Activated CD4-positive, alpha-beta T cell treated with anti-CD3 and anti-CD28 coated beads for 48 hours (primary cell): ENCODE measurements around the gene ITPK1.

ENCODE experiments used
- DNase-seq: peaks from one replicate; pipeline ENCODE4 v3.0.0-alpha.2; 2020

Gene ITPK1

DNA sequence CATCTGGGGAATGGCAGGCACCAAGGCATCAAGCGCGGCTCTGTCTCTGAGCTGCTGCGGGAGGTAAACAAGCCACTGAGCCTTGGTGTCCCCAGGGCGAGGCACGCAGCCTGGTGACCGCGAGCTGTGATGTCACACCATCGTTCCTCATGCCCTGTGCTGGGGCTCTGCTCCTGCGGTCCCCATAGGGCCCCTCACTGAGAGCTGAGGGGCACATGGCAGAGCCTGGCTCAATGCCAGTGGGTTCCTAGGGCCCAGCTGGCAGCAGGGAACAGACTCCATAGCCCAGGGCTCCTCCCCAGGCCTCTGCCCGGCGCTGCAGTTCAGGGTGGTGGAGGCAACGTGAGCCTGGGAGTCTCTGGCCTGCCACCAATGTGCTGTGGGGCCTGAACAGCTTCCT, 170.2 kb downstream of the ITPK1 start:
- DNase-seq, result no peak

DNA sequence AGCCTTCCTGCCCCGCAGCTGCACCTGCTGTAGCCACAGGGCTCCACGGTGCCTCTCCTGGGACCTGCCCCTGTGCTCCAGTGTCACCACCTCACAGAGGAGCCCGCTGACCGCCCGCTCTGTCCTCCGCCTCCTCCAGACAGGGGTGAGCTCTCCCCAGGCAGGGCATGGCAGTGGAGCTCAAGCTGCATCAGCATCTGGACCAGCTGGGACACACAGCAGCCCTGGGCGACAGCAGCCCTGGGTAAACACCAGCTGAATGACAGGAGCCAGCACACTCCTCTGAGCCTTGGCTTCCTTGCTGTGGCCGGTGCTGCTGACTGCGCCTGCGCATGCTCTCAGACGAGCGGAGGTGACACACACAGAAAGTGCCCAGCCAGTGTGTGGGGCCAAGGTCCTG, 170.7 kb downstream of the ITPK1 start:
- no peak for DNase-seq

DNA sequence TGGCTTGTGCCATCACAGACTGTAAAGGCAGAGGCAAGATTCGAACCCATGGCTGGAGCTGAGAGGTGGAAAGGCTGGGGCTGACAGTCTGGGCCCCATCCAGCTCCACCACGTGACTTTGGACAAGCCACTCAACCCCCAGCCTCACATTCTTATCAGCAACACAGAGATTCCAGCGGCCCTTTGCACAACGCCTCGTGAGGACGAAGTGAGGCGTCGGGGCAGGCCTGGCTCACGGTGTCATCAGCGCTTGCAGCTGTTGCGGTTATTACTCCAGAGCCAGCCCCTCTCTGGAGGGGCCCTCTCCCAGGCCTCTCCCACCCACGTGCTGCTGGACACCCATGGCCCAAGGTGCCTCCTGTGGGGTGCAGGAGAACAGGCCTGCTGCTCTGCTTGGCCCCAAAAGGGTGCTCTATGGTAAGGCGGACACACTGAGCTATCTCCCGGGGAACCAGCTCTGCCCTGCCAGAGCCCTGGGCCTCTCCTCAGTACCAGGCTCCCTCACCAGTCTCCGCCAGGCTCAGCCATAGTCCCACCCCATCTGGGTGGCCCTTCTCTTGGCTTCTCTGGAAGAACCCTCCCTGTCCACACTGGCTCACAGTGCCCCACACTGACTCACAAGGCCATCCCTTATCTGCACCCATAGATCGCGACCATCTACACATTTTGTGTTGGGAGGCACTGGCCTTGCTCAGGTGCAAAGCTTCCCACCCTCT, 171.7 kb downstream of the ITPK1 start:
- DNase-seq, result no peak

DNA sequence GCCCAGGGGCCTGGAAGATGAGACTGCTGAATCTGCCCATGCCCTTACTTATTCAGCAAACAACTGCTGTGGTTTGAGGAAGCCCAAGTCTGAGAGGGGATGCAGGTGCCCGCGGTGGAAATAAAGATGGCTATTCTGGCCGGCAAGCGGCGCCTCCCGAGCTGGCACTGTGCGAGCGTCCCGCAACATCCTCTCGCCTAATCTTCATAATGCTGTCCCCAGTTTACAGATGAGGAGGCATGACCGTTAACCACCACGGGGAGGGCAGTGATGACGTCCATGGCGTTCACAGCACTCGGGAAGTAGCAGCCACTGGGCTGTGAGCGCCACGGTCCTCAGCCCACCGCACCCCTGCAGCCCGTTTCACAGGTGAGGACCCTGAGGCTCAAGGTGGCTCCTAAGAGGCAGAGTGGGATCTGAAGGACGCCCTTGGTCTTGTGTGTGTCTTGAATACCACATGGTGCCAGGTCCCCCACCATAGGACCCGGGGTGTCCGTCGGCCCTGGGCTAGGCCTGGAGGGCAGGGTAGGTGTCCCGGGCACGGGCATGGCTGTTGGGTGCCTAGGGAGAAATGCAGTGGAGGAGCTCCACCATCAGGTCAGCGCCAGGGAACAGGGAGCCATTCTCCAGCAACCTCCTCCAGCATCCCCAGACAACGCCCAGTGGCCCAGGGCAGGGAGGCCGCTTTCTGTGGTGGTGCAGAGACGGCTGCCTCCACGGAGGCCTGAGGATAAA, 172.6 kb downstream of the ITPK1 start:
- no peak for DNase-seq

DNA sequence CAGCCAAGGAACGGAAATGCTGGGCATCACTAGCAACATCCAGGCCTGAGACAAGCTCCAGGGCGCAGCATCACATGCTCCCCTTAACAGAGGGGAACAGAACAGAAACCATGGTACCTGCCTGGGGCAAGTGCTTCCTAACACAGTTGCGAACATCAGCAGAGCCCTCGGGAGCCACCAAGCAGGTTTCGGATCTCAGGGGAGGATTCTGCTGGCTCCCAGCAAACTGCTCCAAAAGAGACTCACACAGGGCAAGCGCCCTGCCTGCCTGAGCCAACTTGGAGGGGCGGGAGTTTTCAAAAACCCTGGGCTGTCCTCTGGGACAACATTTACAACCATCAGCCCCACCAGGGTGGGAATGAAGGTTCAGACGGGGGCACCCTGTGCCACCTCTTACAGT, 173.1 kb downstream of the ITPK1 start:
- no peak for DNase-seq

DNA sequence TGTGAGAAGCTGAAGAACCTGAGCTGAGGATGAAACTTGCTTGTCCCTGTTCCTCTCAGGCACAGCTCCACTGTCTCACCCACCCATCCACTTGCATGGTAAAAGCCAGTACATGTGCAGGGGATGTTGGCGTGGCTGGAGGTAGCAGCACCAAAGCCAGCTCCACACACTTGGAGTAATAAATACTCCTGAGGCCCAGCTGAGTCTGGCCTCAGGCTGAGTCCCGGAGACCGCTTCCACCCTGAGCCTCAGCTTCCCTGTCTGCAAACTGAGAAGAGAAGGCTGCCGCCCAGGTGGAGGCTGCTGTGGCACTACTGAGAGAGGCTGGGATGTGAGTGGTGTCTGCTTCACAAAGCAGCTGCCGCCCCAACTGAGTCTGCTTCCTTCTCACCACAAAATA, 173.6 kb downstream of the ITPK1 start:
- DNase-seq, result no peak

DNA sequence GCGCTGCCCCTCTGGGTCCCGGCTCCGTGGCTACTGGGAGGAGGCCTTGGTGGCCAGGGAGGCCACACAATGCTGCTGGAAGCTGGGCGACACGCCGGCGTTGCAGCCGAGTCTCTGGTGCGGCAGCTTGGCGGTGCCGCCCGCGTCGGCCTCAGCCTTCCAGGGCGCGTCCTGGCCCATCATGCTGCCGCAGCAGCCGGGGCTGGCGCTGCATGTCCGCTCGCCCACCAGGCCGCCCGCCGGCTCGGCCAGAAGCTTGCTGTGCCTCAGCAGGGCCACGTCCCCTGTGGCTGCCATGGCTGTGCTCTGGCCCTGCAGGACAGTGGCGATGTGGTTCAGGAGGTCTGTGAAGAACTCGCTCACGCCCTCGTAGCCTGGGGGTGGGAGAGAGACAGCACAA, 174.2 kb downstream of the ITPK1 start:
- no peak for DNase-seq

DNA sequence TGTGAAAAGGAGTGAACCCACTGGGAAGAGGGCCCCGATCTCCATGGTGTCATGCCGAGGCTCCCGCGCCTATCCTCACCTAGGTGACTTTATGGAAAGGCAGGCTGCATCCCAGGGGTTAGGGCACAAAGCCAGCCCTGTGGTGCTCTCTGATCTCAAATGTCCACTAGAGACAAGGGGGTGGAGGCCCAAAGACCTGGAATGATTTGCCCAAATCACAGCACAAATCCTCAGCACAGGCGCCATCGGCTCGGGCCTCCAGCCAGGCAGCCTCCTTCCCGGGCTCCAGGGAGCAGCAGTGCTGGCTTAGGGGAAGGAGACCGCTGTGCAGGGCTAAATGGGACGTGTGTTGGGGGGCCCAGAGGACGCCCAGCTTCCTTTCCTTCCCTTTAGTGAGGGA, 175.2 kb downstream of the ITPK1 start:
- DNase-seq, result no peak

DNA sequence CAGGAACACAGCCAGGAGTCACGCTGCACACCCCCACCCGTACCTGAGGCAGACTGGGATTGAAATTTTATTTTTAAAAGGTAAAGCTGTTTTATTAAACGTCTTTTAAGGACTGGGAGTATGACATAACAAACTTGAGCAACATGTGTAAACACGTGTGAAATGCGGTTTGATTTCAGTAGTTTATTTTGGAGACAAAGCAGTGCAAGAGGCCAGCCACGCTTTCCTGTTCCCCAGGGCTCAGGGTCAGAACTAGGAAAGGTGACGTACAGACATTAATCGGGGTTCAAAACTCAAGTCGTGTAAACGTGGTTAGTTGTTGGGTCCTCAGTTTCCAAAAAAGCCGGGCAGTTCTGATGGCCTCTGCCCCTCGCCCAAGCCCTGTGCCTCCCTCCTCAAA, 176.0 kb downstream of the ITPK1 start:
- no peak for DNase-seq

DNA sequence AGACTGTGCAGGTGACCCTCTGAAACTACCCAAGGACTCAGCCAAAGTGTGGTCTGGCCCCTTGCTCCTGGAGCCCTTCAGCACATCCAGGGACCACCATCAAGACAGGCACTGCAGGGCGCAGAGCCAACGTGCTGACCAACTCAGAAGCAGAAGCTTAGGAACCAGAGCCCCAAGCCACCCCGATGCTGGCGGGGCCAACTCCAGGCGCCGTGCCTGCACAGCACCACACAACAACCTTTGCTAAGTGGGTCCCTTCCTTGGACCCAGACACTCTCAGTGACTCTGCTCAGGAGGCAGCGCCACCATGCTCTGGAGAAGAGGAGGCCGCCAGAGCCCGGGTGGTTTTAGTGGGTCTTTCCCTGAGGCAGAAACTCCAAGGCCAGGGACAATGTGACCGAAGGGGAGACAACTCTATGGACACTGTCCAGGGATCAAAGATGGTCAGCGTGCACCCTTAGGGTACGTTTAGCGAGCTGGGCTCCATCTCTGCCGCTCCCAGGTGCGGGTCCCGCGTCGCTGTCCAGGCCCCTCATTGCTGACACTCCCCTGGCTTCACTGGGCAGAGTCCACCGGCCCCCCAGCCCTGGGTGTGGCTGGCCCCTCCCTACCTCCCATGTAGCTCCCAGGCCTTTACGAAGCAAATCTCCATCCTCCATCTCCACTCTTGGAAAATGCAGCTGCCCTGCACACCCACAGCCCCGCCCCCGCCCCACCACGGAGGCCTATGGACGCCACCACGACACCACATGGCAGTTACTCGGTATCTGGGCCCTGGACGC, 176.6 kb downstream of the ITPK1 start:
- DNase-seq, result no peak

DNA sequence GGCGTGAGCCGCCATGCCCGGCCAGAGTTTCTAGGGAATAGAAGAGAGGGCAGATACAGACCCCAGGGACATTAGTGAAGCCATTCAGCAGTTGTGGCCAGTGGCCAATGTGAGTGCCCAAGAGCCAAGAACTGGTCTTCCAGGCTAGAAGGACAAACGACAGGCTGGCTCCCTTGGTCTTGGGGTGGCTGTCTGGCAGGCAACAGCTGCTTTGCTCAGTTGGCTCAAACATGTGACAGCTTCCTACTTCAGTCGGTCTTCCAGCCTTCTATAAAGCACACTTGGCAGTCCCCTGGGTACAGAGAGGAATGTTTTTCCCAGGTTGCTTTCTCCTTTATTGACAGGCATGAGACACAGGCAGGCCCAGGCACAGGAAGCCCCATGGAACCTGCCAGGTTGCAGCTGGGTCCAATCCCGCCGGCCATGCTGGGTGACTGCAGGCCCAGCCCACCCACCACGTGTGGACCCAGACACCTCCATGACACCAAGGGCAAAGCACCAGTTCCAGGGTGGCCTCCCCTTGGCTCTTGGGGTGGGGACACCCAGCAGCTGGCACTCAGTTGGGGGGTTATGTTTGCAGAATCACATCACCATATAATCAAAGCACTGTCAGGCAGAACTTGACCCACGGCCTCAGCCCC, 177.4 kb downstream of the ITPK1 start:
- no peak for DNase-seq

DNA sequence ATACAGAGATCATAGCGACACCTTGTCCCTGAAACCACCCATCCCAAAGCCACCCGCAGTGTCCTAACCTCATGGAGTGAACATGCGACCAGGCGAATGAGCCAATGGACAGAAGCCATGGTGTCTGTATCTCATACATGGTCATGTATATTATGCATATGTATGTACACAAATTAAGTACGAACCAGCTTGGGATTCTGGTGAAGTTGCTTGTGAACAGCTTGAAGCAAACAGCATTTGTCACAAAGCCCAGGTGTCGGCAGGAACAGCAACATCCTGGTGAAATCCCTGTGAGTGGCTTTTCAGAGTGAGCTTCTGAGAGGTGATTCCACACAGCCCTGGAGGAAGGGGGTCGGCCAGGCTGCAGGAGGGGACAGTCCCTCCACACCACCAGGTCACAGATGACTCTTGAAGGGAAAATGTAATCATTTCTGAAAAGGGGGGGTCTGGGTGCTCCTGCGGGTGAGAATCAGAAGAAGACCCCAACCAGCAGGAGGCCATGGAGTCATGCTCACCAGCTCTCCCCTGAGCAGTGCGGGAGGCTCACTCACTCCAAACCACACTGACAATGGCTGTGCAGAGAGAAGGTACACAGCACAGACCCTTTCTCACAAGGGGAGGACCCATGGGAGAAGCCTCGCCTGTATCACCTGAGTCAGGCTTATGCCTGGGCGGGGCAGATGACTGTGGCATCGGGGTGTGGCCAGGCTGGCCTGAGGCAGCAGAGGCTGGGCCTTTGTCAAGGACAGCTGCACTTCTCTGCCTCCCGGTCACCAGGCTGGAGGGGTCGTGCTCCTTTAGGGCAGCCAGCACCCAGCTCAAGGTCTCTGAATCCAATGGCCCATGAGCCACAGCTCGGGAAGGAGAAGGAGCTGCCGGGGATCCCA, 178.4 kb downstream of the ITPK1 start:
- DNase-seq, result peak; percentile 13

DNA sequence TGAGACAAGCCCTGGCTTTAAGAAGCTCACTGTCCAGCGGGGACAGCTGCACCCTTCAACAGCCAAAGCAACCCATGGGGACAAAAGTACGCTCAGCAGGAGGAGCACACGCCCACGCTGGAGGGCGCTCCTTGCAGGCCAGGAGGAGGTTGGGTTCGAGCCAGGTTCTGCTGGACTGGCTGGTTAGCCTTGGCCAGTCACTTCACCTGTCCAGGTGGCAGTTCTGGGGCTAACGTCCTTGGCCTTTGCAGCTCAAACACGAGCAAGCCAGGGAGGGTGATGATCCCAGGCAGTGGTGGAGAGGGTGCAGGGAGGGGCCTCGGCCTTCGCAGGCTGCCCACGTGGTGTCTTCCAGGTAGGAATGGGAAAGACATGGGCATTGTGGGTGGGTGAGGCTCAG, 179.6 kb downstream of the ITPK1 start:
- no peak for DNase-seq

DNA sequence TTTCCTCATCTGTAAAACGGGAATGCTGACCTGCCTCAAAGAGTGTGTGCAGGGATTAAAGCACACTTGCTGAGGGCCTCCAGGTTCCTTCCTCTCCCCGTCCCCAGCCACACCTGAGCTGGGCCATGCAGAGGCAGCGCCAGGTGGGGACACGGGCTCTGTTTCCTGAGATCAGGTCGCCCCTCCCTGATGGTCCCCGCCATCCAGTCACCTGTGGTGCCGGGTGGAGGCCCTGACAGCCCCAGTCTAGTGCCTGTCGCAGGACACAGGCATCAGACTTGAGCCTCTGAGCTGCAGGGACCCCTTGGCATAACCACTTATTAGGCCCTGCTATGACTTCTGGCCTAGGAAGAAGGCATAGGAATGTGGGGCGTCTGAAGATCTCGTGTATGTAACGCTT, 180.3 kb downstream of the ITPK1 start:
- DNase-seq, result no peak

DNA sequence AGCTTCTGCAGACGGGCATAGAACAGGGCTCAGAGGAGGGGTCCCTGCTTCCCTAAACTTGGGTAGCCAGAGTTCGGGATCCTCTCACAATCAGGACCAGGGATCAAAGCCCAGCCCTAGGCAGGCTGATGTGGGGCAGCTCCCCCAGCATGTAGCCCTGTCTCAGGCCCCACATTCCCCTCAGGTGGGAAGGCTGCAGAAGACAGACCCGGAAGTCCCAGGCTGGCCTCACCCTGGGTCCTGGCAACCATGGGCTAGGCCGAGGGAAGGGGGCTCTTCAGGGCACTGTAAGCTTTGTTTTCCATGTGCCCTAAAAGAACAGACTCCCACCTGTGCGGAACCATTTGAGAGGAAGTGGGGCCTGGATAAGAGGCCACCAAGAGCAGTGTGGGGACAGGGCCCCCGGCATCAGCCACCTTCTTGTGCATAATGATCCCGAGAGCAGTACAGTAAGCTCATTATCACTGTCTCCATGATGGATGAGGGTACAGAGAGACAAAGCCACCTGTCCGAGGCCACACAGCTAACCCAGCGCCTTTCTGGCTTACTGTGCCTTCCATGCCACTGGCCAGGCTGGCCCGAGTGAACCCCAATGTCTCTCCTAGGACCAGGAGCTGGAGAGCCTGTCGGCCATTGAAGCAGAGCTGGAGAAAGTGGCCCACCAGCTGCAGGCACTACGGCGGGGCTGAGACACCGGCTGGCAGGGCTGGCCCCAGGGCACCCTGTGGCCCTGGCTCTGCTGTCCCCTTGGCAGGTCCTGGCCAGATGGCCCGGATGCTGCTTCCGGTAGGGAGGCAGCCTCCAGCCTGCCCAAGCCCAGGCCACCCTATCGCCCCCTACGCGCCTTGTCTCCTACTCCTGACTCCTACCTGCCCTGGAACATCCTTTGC, 181.3 kb downstream of the ITPK1 start:
- no peak for DNase-seq

DNA sequence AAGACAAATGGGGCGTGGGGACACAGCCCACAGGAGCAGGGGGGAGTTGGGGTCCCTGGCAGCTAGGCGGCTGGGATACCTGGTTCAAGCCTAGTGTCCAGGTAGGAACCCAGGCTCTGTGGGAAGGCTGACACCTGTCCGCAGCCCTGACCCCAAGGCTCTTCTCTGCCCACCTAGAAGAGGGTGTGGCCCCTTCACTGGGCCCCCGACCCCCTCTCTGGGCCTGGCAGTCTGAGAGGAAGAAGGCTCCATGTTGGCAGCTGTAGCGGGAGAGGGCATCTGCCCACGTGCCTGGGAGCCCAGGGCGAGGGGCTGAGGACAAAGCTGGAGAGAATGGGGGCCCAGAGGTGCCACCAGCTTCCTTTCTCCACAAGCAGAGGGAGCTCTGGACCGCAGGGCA, 182.2 kb downstream of the ITPK1 start:
- DNase-seq, result no peak

DNA sequence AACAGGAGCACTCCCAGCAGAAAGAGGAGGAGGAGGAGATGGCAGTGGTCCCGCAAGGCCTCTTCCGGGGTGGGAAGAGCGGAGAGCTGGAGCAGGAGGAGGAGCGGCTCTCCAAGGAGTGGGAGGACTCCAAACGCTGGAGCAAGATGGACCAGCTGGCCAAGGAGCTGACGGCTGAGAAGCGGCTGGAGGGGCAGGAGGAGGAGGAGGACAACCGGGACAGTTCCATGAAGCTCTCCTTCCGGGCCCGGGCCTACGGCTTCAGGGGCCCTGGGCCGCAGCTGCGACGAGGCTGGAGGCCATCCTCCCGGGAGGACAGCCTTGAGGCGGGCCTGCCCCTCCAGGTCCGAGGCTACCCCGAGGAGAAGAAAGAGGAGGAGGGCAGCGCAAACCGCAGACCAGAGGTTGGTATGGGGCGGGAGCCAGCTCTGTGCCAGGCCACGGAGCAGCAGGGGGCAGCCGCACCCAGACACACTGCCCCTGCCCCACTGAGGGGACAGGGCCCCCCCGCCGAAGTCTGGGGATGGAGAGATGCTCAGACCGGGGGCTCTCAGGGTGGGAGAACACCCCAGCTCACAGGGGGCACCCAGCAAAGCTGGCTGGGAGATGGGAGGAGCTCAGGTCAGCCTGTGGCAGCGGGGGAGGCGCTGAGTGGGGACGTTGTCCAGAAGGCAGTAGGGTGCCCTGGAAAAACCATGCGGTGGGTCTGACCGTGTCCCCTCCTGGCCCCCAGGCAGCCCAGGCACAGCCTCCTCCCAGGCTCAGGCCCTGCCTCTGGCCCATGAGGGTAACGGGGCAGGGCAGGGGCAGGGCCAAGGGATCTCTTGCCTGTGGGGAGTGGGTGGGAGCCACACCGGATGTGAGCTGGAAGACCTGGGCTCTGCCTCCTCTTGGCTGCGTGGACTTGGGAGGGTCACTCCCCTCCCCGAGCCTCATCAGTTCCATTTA, 183.0 kb downstream of the ITPK1 start:
- no peak for DNase-seq

DNA sequence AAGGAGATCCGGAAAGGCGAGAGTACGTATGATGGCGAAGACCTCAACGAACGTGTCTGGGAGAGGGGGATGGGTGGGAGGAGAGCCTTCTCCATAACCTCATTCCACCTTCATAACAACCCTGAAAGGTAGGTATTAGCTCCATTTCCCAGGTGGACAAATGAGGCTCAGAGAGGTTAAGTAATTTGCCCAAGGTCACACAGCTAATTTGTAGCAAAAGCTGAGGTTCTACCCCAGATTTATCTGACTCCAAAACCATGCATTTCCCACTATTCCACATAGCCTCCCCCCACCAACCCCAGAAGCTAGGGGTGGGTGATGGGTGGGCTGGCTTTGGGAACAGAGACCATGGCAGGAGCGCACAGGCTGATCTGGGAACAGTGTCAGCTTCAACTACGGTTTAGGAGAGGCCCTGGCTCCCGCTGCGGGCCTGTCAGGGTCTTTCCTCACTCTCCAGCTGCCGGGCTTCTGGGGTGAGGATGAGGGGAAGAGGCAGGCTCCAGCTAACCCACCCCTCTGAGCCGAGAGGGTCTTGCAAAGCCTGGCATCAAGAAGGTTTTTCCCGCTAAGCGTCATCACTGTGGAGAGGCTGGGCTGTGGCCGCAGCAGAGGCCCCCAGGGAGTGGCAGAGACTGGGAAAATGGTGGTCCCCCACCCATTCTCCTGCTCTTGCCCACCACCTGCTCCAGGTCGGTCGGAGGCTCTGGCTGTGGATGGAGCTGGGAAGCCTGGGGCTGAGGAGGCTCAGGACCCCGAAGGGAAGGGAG, 183.9 kb downstream of the ITPK1 start:
- DNase-seq, result no peak
